EL (cell line): ENCODE results near the gene BPIFA1.

Experiments
- DNase-seq: peaks from one replicate; pipeline ENCODE4 v3.0.0-alpha.2; 2016

The BPIFA1 gene

DNA sequence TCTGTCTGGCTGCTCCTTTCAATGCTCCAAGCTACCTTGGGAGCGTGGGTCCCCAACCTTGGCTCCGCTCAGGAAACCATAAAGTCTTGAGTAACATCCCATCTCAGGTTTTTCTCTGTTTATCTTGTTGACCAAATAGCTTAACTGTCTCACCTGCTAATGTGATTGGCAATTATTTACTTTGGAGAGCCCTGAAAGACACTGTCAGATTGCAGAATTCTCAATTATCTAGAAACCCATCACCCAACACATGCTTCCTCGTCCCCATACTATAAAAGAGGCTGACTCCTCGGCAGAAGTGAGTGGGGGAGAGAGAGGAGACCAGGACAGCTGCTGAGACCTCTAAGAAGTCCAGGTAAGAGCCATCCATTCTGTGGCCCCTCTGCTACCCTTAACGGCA lies at the start of gene BPIFA1:
Gene BPIFA1 (plus strand): TSS at position 301 of the 400 bp plus-strand sequence. CDS start 1,716 bp downstream, outside the sequence.
- no peak for DNase-seq

DNA sequence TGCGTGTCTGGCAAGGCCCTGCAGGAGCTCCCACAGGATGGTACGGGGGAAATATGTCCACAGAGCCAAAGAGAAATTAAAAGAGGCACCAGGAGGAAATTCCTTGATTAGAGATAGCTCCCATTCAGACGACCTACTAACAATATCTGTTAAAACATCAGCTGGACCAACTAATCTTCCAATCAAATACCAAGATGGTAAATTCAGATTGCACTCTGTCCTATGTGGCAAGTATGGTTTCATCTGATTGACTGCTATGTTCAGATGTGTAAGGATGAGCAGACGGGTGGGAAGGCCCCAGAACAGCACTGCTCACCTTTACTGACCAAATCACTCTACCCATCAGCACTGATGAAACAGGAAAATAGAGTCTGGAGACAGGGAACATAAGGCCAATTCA lies 48.3 kb upstream of the BPIFA1 start:
- no peak for DNase-seq

DNA sequence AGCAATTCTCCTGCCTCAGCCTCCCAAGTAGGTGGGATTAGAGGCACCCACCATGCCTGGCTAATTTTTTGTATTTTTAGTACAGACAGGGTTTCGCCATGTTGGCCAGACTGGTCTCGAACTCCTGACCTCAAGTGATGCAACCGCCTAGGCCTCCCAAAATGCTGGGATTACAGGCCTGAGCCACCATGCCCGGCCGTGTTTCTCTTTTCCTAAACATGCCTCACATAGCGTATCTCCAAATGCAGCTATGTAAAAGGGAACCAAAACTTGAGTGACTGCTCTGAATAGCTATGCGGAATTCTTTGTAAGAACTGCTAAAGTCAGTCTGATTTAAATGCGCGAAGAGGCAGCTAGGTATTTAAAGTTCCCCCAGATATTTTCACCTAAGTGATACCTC lies 47.4 kb upstream of the BPIFA1 start:
- no peak for DNase-seq

DNA sequence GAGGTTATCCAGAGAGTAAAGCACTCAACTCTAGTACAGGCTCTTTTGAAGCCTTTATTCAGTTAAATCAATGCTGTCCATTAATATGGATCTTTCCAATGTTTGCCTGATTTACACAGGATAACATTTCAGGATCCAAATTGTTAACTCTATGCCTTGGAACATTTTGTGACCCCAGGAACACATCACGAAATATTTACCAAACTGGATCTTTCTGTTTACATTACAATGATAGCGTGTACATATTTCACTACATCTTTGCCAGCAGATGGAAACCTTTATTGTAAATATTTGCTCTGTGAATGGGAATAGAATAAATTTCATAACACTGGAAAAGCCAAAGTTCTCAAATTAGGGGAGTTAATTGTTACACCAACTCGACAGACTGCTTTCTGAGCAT lies 44.3 kb upstream of the BPIFA1 start:
- DNase-seq = no peak

DNA sequence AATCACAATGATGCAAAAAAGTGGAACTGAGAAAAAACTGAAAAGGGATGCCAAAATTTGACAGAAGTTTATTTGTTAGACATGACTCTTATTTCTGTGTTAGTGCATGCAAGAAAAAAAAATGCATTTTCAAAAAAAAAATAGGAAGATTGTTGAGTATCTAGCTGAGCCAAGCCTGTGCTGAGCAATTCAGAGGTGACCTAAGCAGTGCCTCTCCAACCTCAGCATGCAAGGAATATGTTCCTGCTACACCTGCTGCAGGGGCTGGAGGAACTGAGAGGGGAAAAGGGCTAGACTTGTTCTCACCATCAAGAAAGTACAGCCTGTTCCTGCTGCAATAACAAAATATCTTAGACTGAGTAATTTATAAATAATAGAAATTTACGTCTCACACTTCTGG lies 43.8 kb upstream of the BPIFA1 start:
- no peak for DNase-seq

DNA sequence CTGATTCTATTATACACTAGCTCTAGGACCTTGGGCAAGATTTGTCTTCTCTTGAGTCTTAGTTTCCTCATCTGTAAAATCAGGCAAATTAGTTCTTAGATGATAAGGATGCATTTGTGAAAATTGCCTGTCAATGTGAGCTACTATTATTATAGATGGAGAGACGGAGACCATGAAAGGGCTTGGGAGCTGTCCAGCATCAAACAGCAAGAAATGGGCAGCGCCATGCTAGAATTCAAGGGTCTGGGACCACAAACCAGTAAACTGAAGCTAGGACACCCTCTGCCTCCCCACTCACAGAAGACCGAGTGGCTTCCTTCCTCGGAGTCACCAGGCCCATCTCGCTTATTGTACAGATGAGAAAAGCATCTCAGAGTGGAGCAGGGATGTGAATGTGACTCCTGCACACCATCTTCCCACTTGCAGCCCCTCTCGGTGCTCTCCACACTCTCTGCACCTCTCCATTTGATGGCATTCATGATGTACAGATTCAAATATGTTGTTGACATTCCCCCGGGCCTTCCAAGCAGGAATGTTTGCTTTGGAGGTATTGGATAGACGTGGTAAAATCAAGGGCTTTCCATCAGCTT lies 42.8 kb upstream of the BPIFA1 start:
- DNase-seq = no peak

DNA sequence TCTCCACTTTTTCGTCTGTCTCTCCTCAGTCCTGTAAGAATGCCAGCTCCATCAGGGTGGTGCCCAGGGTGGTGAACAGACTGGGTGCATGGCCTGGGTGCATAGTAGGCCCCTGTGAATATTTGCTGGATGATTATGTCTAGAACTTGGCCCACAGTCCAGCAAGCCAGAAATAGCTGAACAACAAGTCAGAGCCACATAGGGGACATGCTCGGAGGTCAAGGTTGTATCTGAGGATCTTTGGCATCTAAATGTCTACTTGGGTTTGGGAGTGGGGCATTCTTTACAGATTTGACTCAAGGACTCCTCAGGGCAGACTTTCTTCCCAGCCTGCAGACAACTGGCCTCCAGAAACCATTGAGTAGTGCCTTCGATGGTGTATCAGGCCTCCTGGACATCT lies 36.8 kb upstream of the BPIFA1 start:
- DNase-seq = no peak

DNA sequence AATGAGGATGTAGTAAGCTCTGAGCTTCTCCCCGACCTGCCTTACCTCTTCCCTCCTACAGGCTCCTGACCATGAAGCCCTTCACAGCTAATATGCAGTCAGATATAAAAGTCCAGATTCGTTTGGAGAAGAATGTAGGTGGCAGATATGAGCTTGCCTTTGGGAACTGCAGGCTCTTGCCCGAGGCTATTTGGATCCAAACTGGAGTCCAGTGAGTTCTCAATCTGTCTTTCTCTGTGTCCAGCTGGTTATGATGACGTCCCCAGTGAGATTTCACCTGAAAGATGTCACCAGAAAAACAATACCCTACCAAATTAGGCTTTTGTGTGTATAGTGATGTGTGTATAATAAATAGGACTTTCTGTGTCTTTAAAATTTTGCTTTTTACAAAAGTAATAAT lies 33.3 kb upstream of the BPIFA1 start:
- DNase-seq = no peak

DNA sequence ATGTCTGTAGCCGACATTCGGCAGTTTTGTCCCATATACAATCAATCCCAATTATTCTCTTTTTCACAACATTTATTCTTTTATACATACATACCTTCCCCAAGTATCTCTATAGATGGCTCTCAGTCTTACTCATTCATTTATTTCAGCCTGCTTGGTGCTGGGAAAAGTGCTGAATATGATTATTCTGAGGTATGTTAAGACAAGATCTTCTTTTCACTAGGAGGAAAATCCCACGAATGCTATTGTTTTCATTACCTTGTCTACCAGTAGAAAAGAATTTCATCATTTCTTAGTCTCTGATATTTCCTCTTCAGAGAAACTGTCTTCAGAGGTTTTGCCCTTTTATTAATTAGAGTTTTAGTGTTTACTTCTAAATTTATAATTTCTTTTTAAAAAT lies 32.4 kb upstream of the BPIFA1 start:
- DNase-seq = no peak

DNA sequence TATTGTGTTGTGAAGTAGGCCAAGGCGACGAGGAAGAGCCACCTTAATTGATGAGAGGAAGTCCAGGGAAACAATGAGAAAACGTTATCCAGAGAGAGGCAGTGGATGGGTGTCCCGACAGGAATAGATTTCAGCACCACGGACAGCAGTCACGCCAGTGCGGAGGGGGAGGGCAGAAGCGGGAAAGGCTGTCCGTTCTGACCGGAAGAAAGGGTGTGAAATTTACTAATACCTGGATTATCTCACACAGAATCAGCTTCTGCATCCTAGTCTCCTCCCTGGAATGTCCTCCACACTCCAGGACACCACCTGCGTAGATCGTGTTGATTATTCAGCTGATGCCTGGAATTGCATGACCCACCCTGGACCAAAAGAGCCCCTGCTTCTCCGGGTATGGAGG lies 26.0 kb upstream of the BPIFA1 start:
- peak; percentile 55 for DNase-seq

DNA sequence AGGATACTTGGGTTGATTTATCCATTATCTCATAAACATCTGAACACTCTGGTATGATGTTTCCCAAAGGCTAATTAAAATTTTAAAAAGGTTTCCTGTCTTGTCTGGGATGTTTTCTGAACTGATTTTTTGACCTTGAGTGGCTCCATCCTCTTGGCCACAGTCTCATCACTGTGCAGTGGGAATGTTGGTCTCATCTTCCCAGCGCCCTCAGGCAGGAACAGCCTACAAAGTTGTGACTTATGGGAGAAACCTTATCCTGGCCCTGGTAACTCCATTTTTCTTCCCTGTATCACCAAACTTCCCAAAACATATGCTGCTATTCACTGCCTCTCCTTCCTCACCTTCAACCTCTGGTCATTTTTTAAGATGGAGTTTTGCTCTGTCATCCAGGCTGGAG lies 25.4 kb upstream of the BPIFA1 start:
- no peak for DNase-seq

DNA sequence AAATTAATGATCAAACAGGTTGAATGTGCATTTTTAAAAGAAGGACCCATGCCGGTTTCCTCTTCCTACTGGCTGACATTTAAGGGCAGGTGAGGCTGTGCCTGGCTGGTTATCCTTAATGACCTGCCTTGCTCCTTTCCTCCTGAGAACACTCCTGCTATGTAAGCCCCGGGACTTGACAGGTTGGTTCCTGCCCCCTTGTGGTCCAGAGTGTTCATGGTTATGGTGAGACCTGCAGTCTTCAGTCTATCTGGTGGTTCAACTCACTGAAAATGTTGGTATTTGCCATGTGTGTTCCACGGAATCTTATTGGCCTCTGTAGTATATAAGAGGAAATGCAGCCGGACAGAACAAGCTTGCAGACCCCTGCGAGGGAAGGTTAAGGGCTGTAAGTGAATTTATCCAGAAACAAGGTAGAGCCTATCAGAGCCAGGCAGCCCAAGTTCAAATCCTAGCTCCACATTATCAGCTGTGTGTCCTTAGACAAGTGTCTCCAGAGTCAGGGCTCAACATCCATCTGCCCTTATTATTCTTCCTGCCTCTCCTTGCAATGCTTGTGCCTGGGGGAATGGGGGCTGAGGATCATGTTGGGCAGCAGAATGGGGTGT lies 23.9 kb upstream of the BPIFA1 start:
- DNase-seq = peak; percentile 37

DNA sequence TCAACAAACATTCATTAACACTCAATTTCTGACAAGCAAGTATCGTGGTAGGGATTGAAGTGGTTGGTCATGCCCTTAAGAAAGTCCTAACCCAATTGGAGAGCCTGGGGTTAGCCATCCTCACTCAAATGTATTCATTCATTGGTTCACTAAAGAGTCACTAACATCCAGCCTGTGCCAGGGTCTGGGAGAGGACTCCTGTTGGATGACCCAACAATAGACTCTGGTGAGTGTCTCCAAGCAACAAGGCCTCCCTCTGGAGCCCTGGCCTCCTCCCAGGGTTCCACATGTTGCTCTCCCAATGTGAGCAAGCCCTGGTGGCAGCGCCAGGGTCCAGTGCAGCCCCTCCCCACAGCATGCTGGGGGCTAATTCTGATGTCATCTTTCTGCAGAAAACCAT lies 18.7 kb upstream of the BPIFA1 start, which contains the start of gene BPIFA3:
Gene BPIFA3 (plus strand): TSS at position 301 of the 400 bp plus-strand sequence. CDS start 185 bp downstream, outside the sequence.
- DNase-seq = no peak

DNA sequence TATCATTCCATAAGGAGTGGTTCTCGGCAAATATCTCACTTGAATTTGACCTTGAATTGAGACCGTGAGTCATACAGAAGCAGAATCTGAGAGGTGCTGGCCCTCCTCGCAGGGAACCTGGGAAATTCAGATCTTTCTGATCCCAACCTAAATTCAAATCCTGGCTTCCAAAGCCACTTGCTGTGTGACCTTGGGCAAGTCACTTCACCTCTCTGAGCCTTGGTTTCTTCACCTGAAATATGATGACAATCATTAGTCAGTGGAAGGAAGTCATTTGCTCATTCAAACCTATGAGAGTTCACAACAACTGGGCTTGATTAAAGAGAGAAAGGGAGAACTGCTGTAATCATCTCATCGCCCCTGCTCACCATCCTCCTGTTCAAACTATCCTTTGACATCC lies 11.4 kb upstream of the BPIFA1 start:
- no peak for DNase-seq

DNA sequence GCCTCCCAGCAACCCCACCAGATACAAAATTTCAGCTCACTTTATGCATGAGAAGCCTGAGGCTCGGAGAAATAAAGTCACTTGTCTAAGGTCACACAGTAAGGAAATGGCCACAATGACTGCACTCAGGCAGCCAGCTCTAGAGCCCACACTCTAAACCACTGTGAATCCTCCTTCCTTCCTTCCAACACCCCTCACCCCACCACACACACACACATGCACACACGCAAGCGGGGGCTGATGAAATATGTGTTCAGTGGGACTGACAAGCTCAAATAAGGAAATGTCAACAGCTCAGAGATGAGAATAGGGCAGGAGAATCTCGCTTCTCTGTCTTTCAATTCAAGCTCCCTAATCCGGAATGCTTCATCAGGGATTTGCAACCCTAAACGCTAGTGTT lies 6.0 kb upstream of the BPIFA1 start:
- no peak for DNase-seq

DNA sequence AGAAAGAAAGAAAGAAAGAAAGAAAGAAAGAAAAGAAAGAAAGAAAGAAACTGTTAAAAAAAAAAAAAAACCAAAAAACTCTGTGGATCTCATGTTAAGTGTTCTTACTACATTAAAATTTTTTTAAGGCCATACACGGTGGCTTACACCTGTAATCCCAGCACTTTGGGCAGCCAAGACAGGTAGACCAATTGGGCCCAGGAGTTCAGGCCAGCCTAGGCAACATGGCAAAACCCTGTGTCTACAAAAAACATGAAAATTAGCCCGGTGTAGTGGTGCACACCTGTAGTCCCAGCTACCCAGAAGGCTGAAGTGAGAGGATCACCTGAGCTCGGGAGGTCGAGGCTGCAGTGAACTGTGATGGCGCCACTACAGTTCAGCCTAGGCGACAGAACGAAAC lies 4.6 kb upstream of the BPIFA1 start:
- no peak for DNase-seq

DNA sequence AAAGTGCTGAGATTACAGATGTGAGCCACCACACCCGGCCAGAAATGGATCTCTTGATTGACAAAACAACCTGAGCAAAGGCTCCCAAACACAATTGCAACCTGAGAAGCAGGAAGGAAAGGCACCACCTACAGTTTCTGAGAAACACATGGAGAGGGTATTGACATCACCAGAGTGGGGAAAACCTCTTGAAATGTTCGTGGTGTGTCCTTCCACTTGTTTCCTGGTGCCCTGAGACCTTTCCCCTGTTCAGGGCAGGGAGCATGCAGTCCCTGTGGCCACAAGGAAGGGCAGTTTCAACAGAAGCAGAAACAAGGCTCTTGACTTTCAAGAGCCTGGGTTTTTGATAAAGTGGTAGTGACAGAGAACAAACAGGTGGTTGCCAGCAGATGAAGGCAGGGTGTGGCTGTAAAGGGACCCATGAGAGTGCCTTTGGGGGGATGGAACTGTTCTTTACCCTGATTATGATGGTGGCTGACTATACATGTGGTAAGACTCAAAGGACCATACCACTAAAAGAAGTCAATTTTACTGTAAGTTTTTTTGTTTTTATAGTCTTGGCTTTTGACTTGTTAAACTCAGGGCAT lies 3.2 kb upstream of the BPIFA1 start:
- no peak for DNase-seq

DNA sequence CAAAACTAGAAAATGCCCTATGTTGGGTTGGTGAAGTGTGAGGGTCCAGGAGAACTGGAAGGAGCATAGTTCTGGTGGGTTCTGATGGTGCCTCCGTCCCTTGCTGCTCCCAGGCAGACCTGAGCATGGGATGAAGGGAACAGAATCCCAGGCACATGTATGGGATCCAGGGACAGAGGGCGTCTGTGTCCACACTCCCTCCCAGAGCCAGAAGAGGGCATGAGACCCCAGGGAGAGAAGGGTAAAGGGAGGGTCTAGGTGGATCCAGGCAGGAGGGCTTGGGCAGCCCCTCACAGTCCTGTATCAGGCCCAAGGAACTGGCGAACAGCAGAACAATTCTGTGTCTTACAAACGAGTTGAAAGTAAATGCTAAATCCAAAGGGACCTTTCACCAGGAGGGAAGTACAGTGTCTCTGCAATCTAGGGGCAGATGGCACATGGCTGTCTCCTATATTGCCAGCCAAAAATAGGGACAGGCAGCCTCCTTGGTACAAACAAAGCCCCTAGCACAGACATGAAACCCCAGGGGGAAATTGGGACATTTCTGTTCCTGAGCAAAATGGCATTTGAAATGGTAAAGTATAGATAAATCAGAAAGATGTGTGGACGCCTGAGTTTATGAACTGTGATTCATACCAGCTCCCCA lies 2.5 kb upstream of the BPIFA1 start:
- no peak for DNase-seq

DNA sequence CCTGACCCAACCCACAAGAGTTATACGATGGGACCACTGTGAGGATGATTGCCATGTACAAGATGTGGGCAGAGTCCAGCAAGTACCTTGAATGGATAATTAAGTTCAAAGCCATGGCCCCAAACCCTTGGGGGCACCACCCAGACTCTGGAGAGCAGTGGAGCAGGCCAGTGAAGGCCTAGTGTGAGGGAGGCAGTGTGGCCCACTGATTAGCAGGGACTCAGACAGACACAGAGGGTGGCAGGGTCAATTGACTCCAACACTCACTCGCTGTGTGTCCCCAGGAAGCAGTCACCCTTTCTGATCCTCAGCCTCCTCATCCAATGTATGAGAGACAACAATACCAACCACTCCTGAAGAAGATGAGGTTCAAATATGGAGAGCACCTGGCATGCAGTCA lies 1.7 kb upstream of the BPIFA1 start:
- DNase-seq = no peak

DNA sequence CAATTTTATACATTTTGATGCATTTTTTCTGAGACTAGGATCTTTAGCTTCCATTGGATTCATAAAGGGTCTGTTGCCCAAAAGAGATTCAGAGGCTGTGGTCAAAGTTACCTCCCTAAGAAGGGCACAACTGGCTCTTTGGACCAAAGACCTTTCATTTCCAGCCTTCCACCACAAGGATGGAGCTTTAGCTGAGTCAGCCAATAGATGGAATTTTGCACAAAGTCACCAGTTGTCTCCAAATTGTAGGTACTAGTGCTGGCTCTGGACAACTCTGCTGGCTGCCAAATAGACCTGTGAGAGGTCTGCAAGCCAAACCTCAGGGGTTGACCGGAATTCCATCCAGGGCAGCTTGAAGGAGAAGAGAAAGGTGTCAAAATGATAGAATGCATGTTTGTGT lies 555 bp downstream of the BPIFA1 start:
- no peak for DNase-seq

DNA sequence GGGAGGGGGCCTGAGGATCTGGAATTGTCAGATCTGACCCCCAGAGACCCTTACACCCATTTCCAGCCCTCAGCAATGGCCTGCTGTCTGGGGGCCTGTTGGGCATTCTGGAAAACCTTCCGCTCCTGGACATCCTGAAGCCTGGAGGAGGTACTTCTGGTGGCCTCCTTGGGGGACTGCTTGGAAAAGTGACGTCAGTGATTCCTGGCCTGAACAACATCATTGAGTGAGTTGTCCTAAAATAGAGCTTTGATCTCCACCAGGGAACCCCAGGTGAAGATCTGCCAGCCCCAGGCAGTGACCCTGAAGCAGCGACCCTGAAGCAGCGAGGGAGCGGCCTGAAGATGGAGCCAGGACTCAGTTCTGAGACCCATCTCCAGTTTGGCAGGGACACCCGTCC lies 2.2 kb downstream of the BPIFA1 start:
- no peak for DNase-seq

DNA sequence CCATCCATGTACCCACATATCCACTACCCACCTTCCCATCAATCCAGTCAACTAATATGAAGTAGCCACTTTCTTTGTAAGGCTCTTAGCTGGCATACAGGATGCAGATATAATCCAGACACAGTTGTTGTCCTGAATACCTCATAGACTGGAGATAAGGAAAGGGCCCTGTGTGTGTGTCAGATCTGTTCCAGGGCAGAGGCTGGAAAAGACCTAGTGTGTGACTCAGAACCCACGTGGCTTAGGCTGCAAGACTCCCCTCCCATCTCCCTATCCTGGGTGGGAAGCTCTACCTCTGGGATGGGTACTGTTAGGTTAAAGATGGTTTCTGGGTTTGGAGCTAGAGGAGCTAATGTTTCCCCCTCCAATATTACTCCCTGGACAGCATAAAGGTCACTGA lies 3.6 kb downstream of the BPIFA1 start:
- no peak for DNase-seq

DNA sequence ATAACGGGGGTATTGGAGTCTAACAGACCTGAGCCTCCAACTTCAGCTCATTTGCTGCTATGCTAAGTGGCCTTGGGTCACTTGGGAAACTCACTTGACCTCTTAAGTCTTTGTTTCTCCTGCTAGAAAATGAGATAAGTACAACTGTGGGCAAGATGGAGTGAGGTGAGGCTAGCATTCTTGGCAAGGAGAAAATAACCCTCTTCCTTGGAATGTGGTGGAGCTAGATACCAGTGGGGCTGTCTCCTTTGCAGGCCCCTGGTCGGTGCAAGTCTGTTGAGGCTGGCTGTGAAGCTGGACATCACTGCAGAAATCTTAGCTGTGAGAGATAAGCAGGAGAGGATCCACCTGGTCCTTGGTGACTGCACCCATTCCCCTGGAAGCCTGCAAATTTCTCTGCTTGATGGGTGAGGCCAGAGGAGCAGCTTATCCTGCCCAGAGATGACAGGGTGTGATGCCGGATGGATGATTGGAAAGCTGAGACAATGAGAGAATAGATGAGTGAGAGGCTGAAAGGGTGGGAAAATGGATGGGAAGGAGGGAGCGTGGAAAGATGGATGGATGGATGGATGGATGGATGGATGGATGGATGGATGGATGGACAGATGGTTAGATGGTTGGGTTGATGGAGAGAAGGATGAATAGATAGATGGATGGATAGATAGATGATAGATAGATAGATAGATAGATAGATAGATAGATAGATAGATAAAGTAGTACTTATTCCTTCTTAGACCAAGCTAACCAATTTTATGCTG lies 4.4 kb downstream of the BPIFA1 start:
- DNase-seq = no peak

DNA sequence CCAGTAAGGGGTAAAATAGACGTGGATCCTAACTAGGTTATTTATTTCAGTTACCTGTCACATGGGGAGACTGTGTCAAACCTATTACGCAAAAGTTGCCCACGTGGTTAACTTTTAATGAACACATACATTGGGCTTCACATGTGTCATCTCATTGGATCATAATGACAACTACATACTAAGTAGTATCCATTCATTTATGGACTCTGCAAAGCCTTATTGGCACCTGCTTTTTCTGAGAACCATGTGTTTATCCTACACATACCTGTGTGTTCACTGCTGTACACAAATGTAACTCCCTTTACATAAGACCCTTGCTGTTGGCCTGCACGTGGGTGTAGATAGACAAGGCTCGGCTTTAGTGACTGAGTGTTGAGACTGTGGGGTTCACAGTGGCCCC lies 5.1 kb downstream of the BPIFA1 start:
- no peak for DNase-seq
